ENCODE data around the gene EFHC2.

- no peak for TF ChIP-seq CTCF (IDR thresholded peaks at IDR 0.05)
- TF ChIP-seq POLR2A (IDR thresholded peaks at IDR 0.05), result no peak
- TF ChIP-seq POLR2AphosphoS5 (IDR thresholded peaks at IDR 0.05), result no peak
- TF ChIP-seq EP300 (IDR thresholded peaks at IDR 0.05; ENCODE audit: low read depth), result no peak
Measured at GRCh38 chrX:44155126-44155525, 188.3 kb downstream of the EFHC2 start.

Data from transverse colon (tissue), 4 donors.